ENCODE results near the gene FAN1.
"Not testable (repeated sequence)": the region's sequence is repeated elsewhere in the genome, so short reads cannot be mapped to it uniquely, and the experiment has no call there.

The FAN1 gene

GRCh38 chr15:30878515-30878914, 25.2 kb upstream of the FAN1 start:
- DNase-seq (ENCODE audit: low read depth): no peak
- no peak overlapping the region for H3K4me3 ChIP-seq (ENCODE audit: low read depth, low read length)
- TF ChIP-seq CTCF (IDR thresholded peaks at IDR 0.05; ENCODE audit: insufficient read depth, low read depth, low read length, missing control alignments): no peak

GRCh38 chr15:30882849-30883433, 20.8 kb upstream of the FAN1 start:
- DNase-seq (ENCODE audit: low read depth): no peak
- H3K4me3 ChIP-seq (ENCODE audit: low read depth, low read length): no peak overlapping the region
- no peak for TF ChIP-seq CTCF (IDR thresholded peaks at IDR 0.05; ENCODE audit: insufficient read depth, low read depth, low read length, missing control alignments)

GRCh38 chr15:30883666-30884065, 20.0 kb upstream of the FAN1 start:
- H3K4me3 ChIP-seq (ENCODE audit: low read depth, low read length); DNase-seq (ENCODE audit: low read depth): not testable (repeated sequence)

GRCh38 chr15:30885814-30886213, 17.9 kb upstream of the FAN1 start:
- no peak overlapping the region for H3K4me3 ChIP-seq (ENCODE audit: low read depth, low read length)
- DNase-seq (ENCODE audit: low read depth): peak; percentile 13
- no peak for TF ChIP-seq CTCF (IDR thresholded peaks at IDR 0.05; ENCODE audit: insufficient read depth, low read depth, low read length, missing control alignments)

- H3K4me3 ChIP-seq (ENCODE audit: low read depth, low read length): no peak overlapping the region
- TF ChIP-seq CTCF (IDR thresholded peaks at IDR 0.05; ENCODE audit: insufficient read depth, low read depth, low read length, missing control alignments): no peak
- DNase-seq (ENCODE audit: low read depth): no peak
Measured at GRCh38 chr15:30889196-30889595, 14.5 kb upstream of the FAN1 start.

GRCh38 chr15:30895461-30896210, 8.1 kb upstream of the FAN1 start:
- TF ChIP-seq CTCF (IDR thresholded peaks at IDR 0.05; ENCODE audit: insufficient read depth, low read depth, low read length, missing control alignments): no peak
- H3K4me3 ChIP-seq (ENCODE audit: low read depth, low read length): no peak overlapping the region
- no peak for DNase-seq (ENCODE audit: low read depth)

- H3K4me3 ChIP-seq (ENCODE audit: low read depth, low read length): no peak overlapping the region
- TF ChIP-seq CTCF (IDR thresholded peaks at IDR 0.05; ENCODE audit: insufficient read depth, low read depth, low read length, missing control alignments): no peak
- DNase-seq (ENCODE audit: low read depth): no peak
Measured at GRCh38 chr15:30896211-30896606, 7.5 kb upstream of the FAN1 start.

Data from GM12865 (cell line).